Measurements from ENCODE around the gene AGTPBP1. TPM values are rescaled to one million over a fixed set of nuclear protein-coding genes. Genes with fewer than 3 reads are reported as not detected.

The AGTPBP1 gene
- total and polyA plus RNA-seq, 3 experiments from 2014 or later: 27.5 to 35.5 (median 30.2) TPM

DNA sequence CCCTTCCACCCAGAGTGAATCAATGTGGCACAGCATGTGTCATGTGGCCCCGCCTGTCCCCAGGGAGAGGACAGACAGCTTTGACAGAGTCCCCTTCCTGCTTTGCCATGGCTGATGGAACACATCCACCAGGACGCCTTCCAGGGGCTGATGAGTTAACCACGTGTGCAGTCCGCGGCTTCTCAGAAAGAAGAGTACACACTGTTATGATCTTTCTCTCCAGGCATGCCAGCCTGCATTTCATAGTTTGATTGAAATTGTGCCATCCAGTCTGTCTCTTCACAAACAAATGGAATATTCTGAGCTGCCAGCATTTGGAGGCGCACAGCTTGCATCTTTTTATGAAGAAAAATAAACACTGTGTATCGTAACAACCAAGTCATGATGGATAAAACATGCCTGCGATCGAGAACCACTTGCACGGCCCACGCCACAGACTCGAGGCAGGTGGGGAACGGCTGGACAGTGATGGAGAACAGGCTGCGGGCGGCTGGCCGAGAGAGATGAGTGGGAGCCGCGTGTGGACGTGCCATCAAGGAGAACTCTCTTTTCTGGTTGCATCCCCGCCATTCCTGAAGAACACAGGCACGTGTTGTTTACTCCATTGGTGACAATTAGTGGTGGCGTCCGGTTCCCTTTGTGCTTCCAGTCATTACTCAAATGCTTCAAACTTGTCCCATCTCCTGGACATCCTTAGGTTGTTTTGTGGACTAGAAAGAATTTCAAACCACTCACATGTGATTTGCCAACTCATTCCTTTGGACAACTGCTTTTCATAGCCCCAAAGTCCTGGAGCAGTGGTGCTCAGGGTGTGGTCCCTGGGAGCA lies 220.2 kb downstream of the AGTPBP1 start:
- CTCF ChIA-PET: no interaction called here
- Histone ChIP-seq H3K9me3 (ENCODE audit: low read length) (no peaks in the 10 kb centered on the region), H3K27me3 (ENCODE audit: insufficient read depth, low read length, poor library complexity, severe bottlenecking) (no peaks in the 10 kb centered on the region), H3K4me3 (ENCODE audit: low read length) (no peak overlapping the region), H3K36me3 (ENCODE audit: insufficient read depth, low read length) (no peaks in the 10 kb centered on the region), H3K27ac (ENCODE audit: low read depth, low read length) (no peak overlapping the region), H3K4me1 (ENCODE audit: insufficient read depth, low read length) (no peaks in the 10 kb centered on the region)
- Mint-ChIP-seq H3K4me3 (peak overlapping the region in 3 of 7 donors; percentile 61 to 76 (median 62)), H3K9me3 (no peaks in the 10 kb centered on the region), H3K27me3 (peaks cover 30 to 62% of the 10 kb centered on the region in 2 donors), H3K36me3 (no peaks in the 10 kb centered on the region), H3K27ac (no peak overlapping the region), H3K4me1 (peaks cover 8 to 12% (median 9%) of the 10 kb centered on the region in 3 donors)
- no peak for DNase-seq
- POLR2A ChIA-PET: no interaction called here

DNA sequence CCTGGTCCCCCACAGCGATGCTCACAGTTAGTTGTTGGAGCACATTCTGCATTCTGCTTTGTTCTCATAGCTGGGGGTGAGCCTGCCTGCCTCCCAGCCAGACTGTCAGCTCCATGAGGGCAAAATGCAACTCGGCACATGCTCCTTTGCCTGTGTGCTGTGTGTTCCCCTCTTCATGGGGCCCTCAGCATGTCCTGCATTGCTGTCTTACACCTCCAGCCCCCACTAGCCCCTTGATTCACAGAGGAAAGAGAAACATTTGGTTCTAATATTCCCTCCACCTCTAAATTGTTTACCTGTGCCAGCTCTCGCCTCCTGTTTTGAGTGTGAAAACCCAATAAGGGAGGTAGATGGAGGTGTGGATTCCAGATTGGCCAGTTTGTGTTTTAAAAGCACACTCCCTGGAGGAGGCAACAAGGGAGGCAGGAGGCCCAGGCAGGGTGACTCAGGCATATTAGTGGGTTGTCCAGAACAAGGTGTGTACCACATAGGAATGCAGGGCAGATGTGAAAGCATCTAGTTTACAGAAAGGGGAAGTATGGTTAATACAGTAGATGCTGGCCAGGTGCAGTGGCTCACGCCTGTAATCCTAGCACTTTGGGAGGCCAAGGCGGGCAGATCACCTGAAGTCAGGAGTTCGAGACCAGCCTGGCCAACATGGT lies 224.6 kb downstream of the AGTPBP1 start:
- POLR2A ChIA-PET: no interaction called here

DNA sequence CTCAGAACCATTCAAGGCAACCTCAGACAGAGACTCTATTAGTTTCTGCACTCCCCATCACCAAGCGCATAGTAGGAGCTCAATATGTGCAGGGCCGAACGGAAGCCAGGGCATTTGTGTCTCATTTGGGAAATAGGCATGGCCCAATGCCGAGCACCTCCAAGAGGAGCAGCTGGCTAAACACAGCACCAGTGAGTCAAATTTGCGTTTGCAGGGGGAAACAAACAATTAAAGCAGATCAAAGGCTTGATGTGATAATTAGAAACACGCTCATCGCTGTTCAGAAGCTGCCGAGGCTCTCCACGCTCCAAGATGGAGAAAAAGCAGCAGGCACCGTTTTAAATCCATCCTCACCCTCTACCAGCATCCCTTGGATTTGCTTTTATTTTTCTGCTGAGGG lies 225.3 kb downstream of the AGTPBP1 start:
- Histone ChIP-seq H3K4me3 (ENCODE audit: low read length) (no peak overlapping the region), H3K27ac (ENCODE audit: low read depth, low read length) (no peak overlapping the region), H3K36me3 (ENCODE audit: insufficient read depth, low read length) (no peaks in the 10 kb centered on the region), H3K27me3 (ENCODE audit: insufficient read depth, low read length, poor library complexity, severe bottlenecking) (no peaks in the 10 kb centered on the region), H3K9me3 (ENCODE audit: low read length) (no peaks in the 10 kb centered on the region), H3K4me1 (ENCODE audit: insufficient read depth, low read length) (no peaks in the 10 kb centered on the region)
- H3K4me1 Mint-ChIP-seq: no peaks in the 10 kb centered on the region
- H3K4me3 Mint-ChIP-seq: no peak overlapping the region
- POLR2A ChIA-PET: no interaction called here
- H3K27me3 Mint-ChIP-seq: peaks cover 14 to 28% of the 10 kb centered on the region in 2 donors
- CTCF ChIA-PET: interaction anchor here (0.6 kb wide), 1 partner anchor 13 kb away, joined by 3 read pairs; no protein-coding TSS in a partner anchor
- DNase-seq: no peak
- no peak overlapping the region for H3K27ac Mint-ChIP-seq
- H3K36me3 Mint-ChIP-seq: no peaks in the 10 kb centered on the region
- no peaks in the 10 kb centered on the region for H3K9me3 Mint-ChIP-seq

More for the DNA sequence above, 224.6 kb downstream of the AGTPBP1 start:
- Mint-ChIP-seq H3K36me3 (no peaks in the 10 kb centered on the region), H3K9me3 (no peaks in the 10 kb centered on the region), H3K27me3 (peaks cover 14 to 29% of the 10 kb centered on the region in 2 donors), H3K4me3 (no peak overlapping the region), H3K4me1 (peaks cover 0 to 1% (median under 1%) of the 10 kb centered on the region in 3 donors), H3K27ac (no peak overlapping the region)
- DNase-seq: no peak
- no peaks in the 10 kb centered on the region for H3K9me3 ChIP-seq (ENCODE audit: low read length)
- H3K27me3 ChIP-seq (ENCODE audit: insufficient read depth, low read length, poor library complexity, severe bottlenecking): no peaks in the 10 kb centered on the region
- H3K4me3 ChIP-seq (ENCODE audit: low read length): no peak overlapping the region
- H3K36me3 ChIP-seq (ENCODE audit: insufficient read depth, low read length): no peaks in the 10 kb centered on the region
- no peaks in the 10 kb centered on the region for H3K4me1 ChIP-seq (ENCODE audit: insufficient read depth, low read length)
- no peak overlapping the region for H3K27ac ChIP-seq (ENCODE audit: low read depth, low read length)
- CTCF ChIA-PET: no interaction called here

DNA sequence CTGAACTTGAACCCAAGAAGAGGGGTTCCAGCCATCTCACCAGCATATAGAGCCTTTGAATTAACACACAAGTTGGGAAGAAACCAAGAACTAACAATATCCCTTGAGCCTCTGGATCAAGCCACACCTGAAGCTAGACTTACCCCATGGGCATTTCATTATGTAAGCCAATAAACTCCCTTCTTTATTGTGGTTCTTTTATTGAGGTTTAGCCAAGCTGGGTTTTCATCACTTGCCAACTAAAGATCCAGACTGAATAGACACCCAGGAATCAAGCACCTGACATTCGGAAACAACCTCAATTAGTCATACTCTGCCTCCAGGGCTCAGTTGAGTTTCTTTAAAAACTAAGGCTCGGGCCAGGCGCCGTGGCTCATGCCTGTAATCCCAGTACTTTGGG lies 226.7 kb downstream of the AGTPBP1 start:
- no peak overlapping the region for H3K27ac Mint-ChIP-seq
- H3K4me1 ChIP-seq (ENCODE audit: insufficient read depth, low read length): no peaks in the 10 kb centered on the region
- no peak overlapping the region for H3K4me3 Mint-ChIP-seq
- DNase-seq: no peak
- ChIA-PET POLR2A (no interaction called here), CTCF (no interaction called here)
- no peak overlapping the region for H3K27ac ChIP-seq (ENCODE audit: low read depth, low read length)
- no peaks in the 10 kb centered on the region for H3K36me3 ChIP-seq (ENCODE audit: insufficient read depth, low read length)
- no peaks in the 10 kb centered on the region for H3K9me3 Mint-ChIP-seq
- H3K27me3 ChIP-seq (ENCODE audit: insufficient read depth, low read length, poor library complexity, severe bottlenecking): no peaks in the 10 kb centered on the region
- H3K4me3 ChIP-seq (ENCODE audit: low read length): no peak overlapping the region
- no peaks in the 10 kb centered on the region for H3K36me3 Mint-ChIP-seq
- no peaks in the 10 kb centered on the region for H3K9me3 ChIP-seq (ENCODE audit: low read length)
- peaks cover 9 to 26% of the 10 kb centered on the region in 2 donors for H3K27me3 Mint-ChIP-seq
- no peaks in the 10 kb centered on the region for H3K4me1 Mint-ChIP-seq

DNA sequence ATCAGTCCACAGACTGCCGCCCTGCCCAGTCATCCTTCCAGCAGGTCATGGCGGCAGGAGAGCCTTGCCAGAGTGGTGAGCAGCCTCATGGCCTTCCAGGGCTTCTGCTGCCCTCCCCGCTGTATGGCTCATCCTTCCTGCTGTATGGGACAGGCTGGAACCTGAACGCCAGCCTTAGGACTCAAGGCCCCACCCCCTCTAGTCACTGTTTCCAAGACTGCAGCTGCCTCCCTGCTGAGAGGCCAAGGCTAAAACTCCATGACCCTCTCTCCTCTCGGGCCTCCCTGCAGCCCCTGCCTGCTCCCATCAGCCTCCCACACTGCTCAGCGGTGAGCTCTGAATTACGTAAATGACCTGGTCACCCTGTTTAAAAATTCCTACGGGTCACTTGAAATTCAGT lies 227.5 kb downstream of the AGTPBP1 start:
- Mint-ChIP-seq H3K27me3 (peaks cover 9 to 20% of the 10 kb centered on the region in 2 donors), H3K36me3 (no peaks in the 10 kb centered on the region), H3K9me3 (no peaks in the 10 kb centered on the region), H3K4me1 (no peaks in the 10 kb centered on the region), H3K27ac (no peak overlapping the region), H3K4me3 (no peak overlapping the region)
- Histone ChIP-seq H3K9me3 (ENCODE audit: low read length) (no peaks in the 10 kb centered on the region), H3K27ac (ENCODE audit: low read depth, low read length) (no peak overlapping the region), H3K4me1 (ENCODE audit: insufficient read depth, low read length) (no peaks in the 10 kb centered on the region), H3K27me3 (ENCODE audit: insufficient read depth, low read length, poor library complexity, severe bottlenecking) (no peaks in the 10 kb centered on the region), H3K4me3 (ENCODE audit: low read length) (no peak overlapping the region), H3K36me3 (ENCODE audit: insufficient read depth, low read length) (no peaks in the 10 kb centered on the region)
- DNase-seq: no peak
- CTCF ChIA-PET: no interaction called here
- POLR2A ChIA-PET: no interaction called here

DNA sequence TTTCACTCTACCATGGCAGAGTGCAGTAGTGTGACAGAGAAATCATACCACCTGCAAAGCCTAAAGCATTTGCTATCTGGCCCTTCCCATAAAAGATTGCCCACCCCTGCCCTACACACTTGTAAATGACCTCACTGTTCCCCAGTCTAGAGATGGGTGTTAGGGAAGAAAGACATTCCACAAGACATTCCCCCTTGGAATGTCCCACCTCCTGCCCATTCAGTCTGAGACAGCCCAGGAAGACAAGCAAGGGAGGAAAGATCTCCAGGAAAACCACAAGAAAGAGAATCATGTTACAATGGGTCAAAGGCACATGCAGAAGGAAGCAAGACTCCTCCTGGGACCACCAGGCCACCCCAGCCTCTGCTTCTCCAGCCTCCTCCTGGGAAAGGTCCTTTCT lies 230.0 kb downstream of the AGTPBP1 start:
- DNase-seq: no peak
- no peaks in the 10 kb centered on the region for H3K9me3 ChIP-seq (ENCODE audit: low read length)
- no peaks in the 10 kb centered on the region for H3K27me3 ChIP-seq (ENCODE audit: insufficient read depth, low read length, poor library complexity, severe bottlenecking)
- peaks cover 14 to 22% of the 10 kb centered on the region in 2 donors for H3K27me3 Mint-ChIP-seq
- no peak overlapping the region for H3K27ac ChIP-seq (ENCODE audit: low read depth, low read length)
- no peak overlapping the region for H3K4me3 Mint-ChIP-seq
- H3K4me3 ChIP-seq (ENCODE audit: low read length): no peak overlapping the region
- H3K27ac Mint-ChIP-seq: no peak overlapping the region
- H3K36me3 Mint-ChIP-seq: no peaks in the 10 kb centered on the region
- ChIA-PET CTCF (no interaction called here), POLR2A (no interaction called here)
- no peaks in the 10 kb centered on the region for H3K36me3 ChIP-seq (ENCODE audit: insufficient read depth, low read length)
- no peaks in the 10 kb centered on the region for H3K4me1 Mint-ChIP-seq
- no peaks in the 10 kb centered on the region for H3K9me3 Mint-ChIP-seq
- no peaks in the 10 kb centered on the region for H3K4me1 ChIP-seq (ENCODE audit: insufficient read depth, low read length)

DNA sequence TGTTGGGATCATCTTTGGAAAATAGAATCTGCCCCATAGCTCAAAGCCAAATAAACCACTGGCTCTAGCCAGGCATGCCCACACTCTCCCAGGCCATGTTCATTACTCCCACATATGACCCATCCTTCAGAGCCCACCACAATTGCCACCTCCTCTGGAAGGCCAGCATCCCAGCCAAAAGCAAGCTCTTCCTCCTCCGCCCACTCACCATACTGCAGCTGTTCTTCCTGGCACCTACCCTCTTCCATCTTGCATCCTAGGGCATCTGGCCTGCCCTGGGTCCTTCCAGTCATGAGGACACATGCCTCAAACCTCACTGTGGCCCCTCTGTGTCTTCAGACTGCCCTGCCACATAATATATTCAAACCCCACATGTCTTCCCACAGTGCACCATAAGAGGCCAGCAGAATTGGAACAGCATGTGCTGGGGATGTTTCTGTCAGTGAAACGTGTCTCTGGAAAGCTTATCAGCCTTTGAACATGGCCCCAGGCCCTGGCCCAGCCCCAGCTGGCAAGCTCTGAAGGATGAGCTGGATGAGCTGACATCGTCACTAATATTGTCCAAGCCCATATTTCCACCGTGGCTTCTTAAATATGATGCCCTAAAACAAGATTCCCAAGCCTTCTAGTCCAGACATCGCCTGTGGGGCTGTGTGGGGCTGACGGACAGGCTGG lies 230.8 kb downstream of the AGTPBP1 start:
- POLR2A ChIA-PET: no interaction called here
- H3K4me3 Mint-ChIP-seq: no peak overlapping the region
- H3K27ac Mint-ChIP-seq: peak overlapping the region in 1 of 8 donors; percentile 2
- Histone ChIP-seq H3K4me3 (ENCODE audit: low read length) (no peak overlapping the region), H3K4me1 (ENCODE audit: insufficient read depth, low read length) (no peaks in the 10 kb centered on the region), H3K9me3 (ENCODE audit: low read length) (no peaks in the 10 kb centered on the region), H3K36me3 (ENCODE audit: insufficient read depth, low read length) (no peaks in the 10 kb centered on the region), H3K27me3 (ENCODE audit: insufficient read depth, low read length, poor library complexity, severe bottlenecking) (no peaks in the 10 kb centered on the region), H3K27ac (ENCODE audit: low read depth, low read length) (no peak overlapping the region)
- CTCF ChIA-PET: no interaction called here
- peaks cover 14 to 25% of the 10 kb centered on the region in 2 donors for H3K27me3 Mint-ChIP-seq
- DNase-seq: no peak
- H3K4me1 Mint-ChIP-seq: no peaks in the 10 kb centered on the region
- H3K9me3 Mint-ChIP-seq: no peaks in the 10 kb centered on the region
- no peaks in the 10 kb centered on the region for H3K36me3 Mint-ChIP-seq

DNA sequence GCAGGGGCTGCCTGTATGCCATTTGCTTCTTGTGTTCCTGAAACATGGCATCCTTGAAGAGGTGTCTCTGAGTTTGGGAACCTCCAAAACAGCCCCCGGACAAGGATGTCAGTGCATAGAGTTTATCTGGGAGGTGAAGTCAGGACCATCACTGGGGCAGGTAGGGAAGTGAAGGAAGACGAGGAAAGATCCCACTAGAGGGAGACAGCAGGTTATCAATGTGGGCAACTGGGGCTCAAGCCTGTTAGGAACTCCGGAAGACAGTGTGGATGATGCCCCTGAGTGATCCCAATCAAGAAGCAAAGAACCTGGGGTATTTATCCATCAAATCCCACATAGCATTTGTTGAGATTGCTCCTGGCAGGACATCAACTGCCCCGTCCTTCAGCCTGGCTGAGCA lies 233.1 kb downstream of the AGTPBP1 start:
- Histone ChIP-seq H3K36me3 (ENCODE audit: insufficient read depth, low read length) (no peaks in the 10 kb centered on the region), H3K9me3 (ENCODE audit: low read length) (no peaks in the 10 kb centered on the region), H3K27ac (ENCODE audit: low read depth, low read length) (no peak overlapping the region), H3K4me3 (ENCODE audit: low read length) (no peak overlapping the region), H3K27me3 (ENCODE audit: insufficient read depth, low read length, poor library complexity, severe bottlenecking) (no peaks in the 10 kb centered on the region), H3K4me1 (ENCODE audit: insufficient read depth, low read length) (no peaks in the 10 kb centered on the region)
- Mint-ChIP-seq H3K4me1 (no peaks in the 10 kb centered on the region), H3K9me3 (no peaks in the 10 kb centered on the region), H3K36me3 (no peaks in the 10 kb centered on the region), H3K27ac (no peak overlapping the region), H3K4me3 (no peak overlapping the region), H3K27me3 (peaks cover 14 to 27% of the 10 kb centered on the region in 2 donors)
- POLR2A ChIA-PET: no interaction called here
- CTCF ChIA-PET: no interaction called here
- DNase-seq: no peak
